LNCaP clone FGC (cell line): ENCODE measurements around the gene PPP3R1.

Experiments used
- DNase-seq: peaks from one replicate; pipeline ENCODE4 v3.0.0-alpha.2; 2011; ENCODE audit warnings: low read depth
- H3K4me3 ChIP-seq: 2 replicates; pipeline ENCODE4 v1.5.1; 2011; ENCODE audit warnings: mild to moderate bottlenecking, low read depth, low read length, control low read depth
- CTCF ChIP-seq: IDR thresholded peaks from 2 replicates; pipeline ENCODE4 v1.5.1; 2012; ENCODE audit warnings: mild to moderate bottlenecking; ENCODE audit not compliant: control insufficient read depth, insufficient read depth; ENCODE audit errors: extremely low read depth

PPP3R1 gene

GRCh38 chr2:68237404-68237803 is 14.9 kb downstream of the PPP3R1 start:
- no peak overlapping the region for H3K4me3 ChIP-seq
- no peak for DNase-seq
- no peak for TF ChIP-seq CTCF

- TF ChIP-seq CTCF, result no peak
- H3K4me3 ChIP-seq, result no peak overlapping the region
- DNase-seq, result no peak
Observed at GRCh38 chr2:68236876-68237275, 15.5 kb downstream of the PPP3R1 start.

- DNase-seq, result no peak
- H3K4me3 ChIP-seq, result no peak overlapping the region
- no peak for TF ChIP-seq CTCF
Observed at GRCh38 chr2:68236103-68236734, 16.1 kb downstream of the PPP3R1 start.

- no peak for TF ChIP-seq CTCF
- no peak for DNase-seq
- H3K4me3 ChIP-seq, result no peak overlapping the region
Observed at GRCh38 chr2:68235090-68235489, 17.2 kb downstream of the PPP3R1 start.

GRCh38 chr2:68234405-68234804 is 17.9 kb downstream of the PPP3R1 start:
- no peak for TF ChIP-seq CTCF
- DNase-seq, result no peak
- H3K4me3 ChIP-seq, result no peak overlapping the region

- TF ChIP-seq CTCF, result no peak
- no peak overlapping the region for H3K4me3 ChIP-seq
- no peak for DNase-seq
Observed at GRCh38 chr2:68231061-68231372, 21.3 kb downstream of the PPP3R1 start.
